H9 (cell line): Measurements from ENCODE around the gene SORD. TPM values are rescaled to one million over a fixed set of nuclear protein-coding genes. Genes with fewer than 3 reads are reported as not detected.
"Not testable (repeated sequence)": the region's sequence is repeated elsewhere in the genome, so short reads cannot be mapped to it uniquely, and the experiment has no call there.

ENCODE experiments used
- DNase-seq: peaks from one replicate; pipeline ENCODE4 v3.0.0-alpha.2; 2017
- H2AFZ ChIP-seq: one replicate; pipeline ENCODE4 v1.6.1; 2013; ENCODE audit warnings: mild to moderate bottlenecking, low read length, control low read depth, moderate library complexity
- H2AK5ac ChIP-seq: 2 replicates; pipeline ENCODE4 v1.6.1; 2013; ENCODE audit warnings: low read length, control low read depth, mixed read lengths; ENCODE audit not compliant: insufficient read length
- H2BK120ac ChIP-seq: one replicate; pipeline ENCODE4 v1.6.1; 2013; ENCODE audit warnings: low read depth, mild to moderate bottlenecking, low read length, control low read depth, inconsistent platforms; ENCODE audit not compliant: poor library complexity, severe bottlenecking
- H2BK12ac ChIP-seq: 2 replicates; pipeline ENCODE4 v1.6.1; 2013; ENCODE audit warnings: low read length, control low read depth, mixed read lengths, low read depth; ENCODE audit not compliant: insufficient read length
- H2BK15ac ChIP-seq: 2 replicates; pipeline ENCODE4 v1.6.1; 2013; ENCODE audit warnings: low read depth, low read length, control low read depth
- H2BK20ac ChIP-seq: one replicate; pipeline ENCODE4 v1.6.1; 2013; ENCODE audit warnings: low read depth, mild to moderate bottlenecking, low read length, control low read depth, inconsistent platforms; ENCODE audit not compliant: poor library complexity, severe bottlenecking
- H2BK5ac ChIP-seq: 2 replicates; pipeline ENCODE4 v1.6.1; 2013; ENCODE audit warnings: low read length, control low read depth, mixed read lengths; ENCODE audit not compliant: insufficient read length
- H3K14ac ChIP-seq: 2 replicates; pipeline ENCODE4 v1.6.1; 2013; ENCODE audit warnings: low read length, control low read depth; ENCODE audit not compliant: insufficient read depth
- H3K18ac ChIP-seq: 2 replicates; pipeline ENCODE4 v1.6.1; 2013; ENCODE audit warnings: low read depth, mild to moderate bottlenecking, mixed read lengths, low read length, control low read depth; ENCODE audit not compliant: insufficient read length
- H3K23ac ChIP-seq: 2 replicates; pipeline ENCODE4 v1.6.1; 2013; ENCODE audit warnings: low read length, control low read depth, mixed read lengths, low read depth; ENCODE audit not compliant: insufficient read length
- H3K23me2 ChIP-seq: 2 replicates; pipeline ENCODE4 v1.6.1; 2013; ENCODE audit warnings: low read depth, mild to moderate bottlenecking, mixed read lengths, low read length, control low read depth; ENCODE audit not compliant: insufficient read length, poor library complexity, severe bottlenecking
- H3K27ac ChIP-seq: 2 replicates; pipeline ENCODE4 v1.5.1; 2013; ENCODE audit warnings: low read length, control low read depth, mixed read lengths, low read depth; ENCODE audit not compliant: insufficient read length
- H3K27me3 ChIP-seq: 2 replicates; pipeline ENCODE4 v1.6.1; 2013; ENCODE audit warnings: low read length, control low read depth, inconsistent platforms; ENCODE audit not compliant: insufficient read depth
- H3K4ac ChIP-seq: 2 replicates; pipeline ENCODE4 v1.6.1; 2013; ENCODE audit warnings: low read depth, mild to moderate bottlenecking, control low read depth, inconsistent platforms, low read length, moderate library complexity
- H3K4me1 ChIP-seq: 2 replicates; pipeline ENCODE4 v1.6.1; 2013; ENCODE audit warnings: low read length, control low read depth, inconsistent platforms; ENCODE audit not compliant: insufficient read depth
- H3K4me2 ChIP-seq: 2 replicates; pipeline ENCODE4 v1.6.1; 2013; ENCODE audit warnings: low read length, control low read depth, mixed read lengths; ENCODE audit not compliant: insufficient read length, insufficient read depth
- H3K56ac ChIP-seq: 2 replicates; pipeline ENCODE4 v1.6.1; 2013; ENCODE audit warnings: low read depth, mild to moderate bottlenecking, mixed read lengths, low read length, control low read depth; ENCODE audit not compliant: insufficient read length
- H3K79me1 ChIP-seq: 2 replicates; pipeline ENCODE4 v1.6.1; 2013; ENCODE audit warnings: low read depth, mild to moderate bottlenecking, moderate library complexity, low read length, control low read depth, inconsistent platforms; ENCODE audit not compliant: insufficient read depth, poor library complexity, severe bottlenecking
- H3K79me2 ChIP-seq: 2 replicates; pipeline ENCODE4 v1.6.1; 2013; ENCODE audit warnings: low read length, control low read depth, inconsistent platforms; ENCODE audit not compliant: insufficient read depth
- H3K9ac ChIP-seq: 2 replicates; pipeline ENCODE4 v1.6.1; 2013; ENCODE audit warnings: low read length, control low read depth, mixed read lengths; ENCODE audit not compliant: insufficient read length; ENCODE audit errors: extremely low read depth
- H3K9me3 ChIP-seq: one replicate; pipeline ENCODE4 v1.6.1; 2013; ENCODE audit warnings: low read depth, low read length, inconsistent platforms; ENCODE audit not compliant: control insufficient read depth
- H3T11ph ChIP-seq: one replicate; pipeline ENCODE4 v1.6.1; 2013; ENCODE audit warnings: mild to moderate bottlenecking, low read length, control low read depth, inconsistent platforms
- H4K20me1 ChIP-seq: one replicate; pipeline ENCODE4 v1.6.1; 2013; ENCODE audit not compliant: control insufficient read depth, insufficient read length, insufficient read depth
- H4K5ac ChIP-seq: 2 replicates; pipeline ENCODE4 v1.6.1; 2013; ENCODE audit warnings: low read depth, mild to moderate bottlenecking, mixed read lengths, low read length, control low read depth; ENCODE audit not compliant: insufficient read length
- H4K8ac ChIP-seq: replicated peaks from 2 replicates; pipeline ENCODE4 v1.6.1; 2013; ENCODE audit warnings: low read length, control low read depth, mixed read lengths, low read depth; ENCODE audit not compliant: insufficient read length
- H4K91ac ChIP-seq: 2 replicates; pipeline ENCODE4 v1.6.1; 2013; ENCODE audit warnings: low read depth, mild to moderate bottlenecking, moderate library complexity, mixed read lengths, low read length, control low read depth; ENCODE audit not compliant: insufficient read length
- H3K27ac Mint-ChIP-seq, 3 experiments: 2 replicates in 2 of 3; 3 replicates in 1 of 3; pipeline ENCODE4 v1.8.0; 2020 to 2021; ENCODE audit warnings: mixed read lengths in 3 of 3, mild to moderate bottlenecking in 1 of 3, moderate library complexity in 1 of 3
- H3K27me3 Mint-ChIP-seq: 2 replicates; pipeline ENCODE4 v1.8.0; 2021; ENCODE audit warnings: low read depth, mild to moderate bottlenecking, moderate library complexity, mixed read lengths
- H3K36me3 Mint-ChIP-seq, 3 experiments: 2 replicates in 2 of 3; 3 replicates in 1 of 3; pipeline ENCODE4 v1.8.0; 2020 to 2021; ENCODE audit warnings: low read depth in 3 of 3, mixed read lengths in 3 of 3; ENCODE audit not compliant: insufficient read depth in 1 of 3
- H3K4me1 Mint-ChIP-seq, 2 experiments: 2 replicates each; pipeline ENCODE4 v1.8.0; 2020; ENCODE audit warnings: mixed read lengths in 2 of 2
- H3K4me3 Mint-ChIP-seq, 2 experiments: 2 replicates in 1 of 2; 3 replicates in 1 of 2; pipeline ENCODE4 v1.8.0; 2020 to 2021; ENCODE audit warnings: mild to moderate bottlenecking in 2 of 2, mixed read lengths in 2 of 2, moderate library complexity in 1 of 2
- H3K9me3 Mint-ChIP-seq, 2 experiments: 2 replicates in 1 of 2; 3 replicates in 1 of 2; pipeline ENCODE4 v1.8.0; 2020; ENCODE audit warnings: mild to moderate bottlenecking in 2 of 2, mixed read lengths in 2 of 2, moderate library complexity in 1 of 2
- whole genome bisulfite sequencing: extraction: QIAGEN DNeasy Blood & Tissue Kit; methylation state at CpG from one replicate; pipeline ENCODE4 v1.1.7; 2013; ENCODE audit warnings: missing lambda C conversion rate, low lambda C conversion rate, mixed read lengths; ENCODE audit not compliant: insufficient read length; ENCODE audit errors: extremely low coverage; 5-methylcytosine and 5-hydroxymethylcytosine counted together
- total RNA-seq: library from RNA; stranded (reverse); gene quantifications from 2 replicates; pipeline ENCODE4 v1.2.1, GENCODE V29; 2021

The SORD gene
- total RNA-seq, 1 experiment from 2014 or later = 35.2 TPM

DNA sequence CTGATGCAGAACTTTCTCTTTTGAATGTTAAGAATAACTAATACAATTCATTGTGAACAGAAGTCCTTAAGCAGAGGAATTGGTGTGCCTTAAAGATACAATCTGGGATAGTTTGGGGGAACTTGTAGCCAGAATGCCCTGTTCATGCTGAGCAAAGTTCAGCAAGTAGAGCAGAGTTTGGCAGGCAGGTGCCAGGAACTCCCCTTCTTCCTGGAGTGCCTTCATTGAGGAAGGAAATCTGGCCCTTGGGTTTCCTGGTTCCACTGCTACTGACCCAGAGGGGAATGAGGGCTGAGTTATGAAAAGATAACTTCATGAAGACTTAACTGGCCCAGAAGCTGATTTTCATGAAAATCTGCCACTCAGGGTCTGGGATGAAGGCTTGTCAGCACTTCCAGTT is 50.6 kb downstream of the SORD start:
- not testable (repeated sequence) for H3K14ac ChIP-seq, H2BK20ac ChIP-seq, H3K9ac ChIP-seq, H3K4me3 Mint-ChIP-seq, H3K23me2 ChIP-seq, H2AK5ac ChIP-seq, H4K91ac ChIP-seq, H3K79me2 ChIP-seq, H3K4me1 Mint-ChIP-seq, H3T11ph ChIP-seq, H3K27ac ChIP-seq, H4K5ac ChIP-seq, H2BK12ac ChIP-seq, H3K4ac ChIP-seq, H4K8ac ChIP-seq, H3K4me1 ChIP-seq, H2BK15ac ChIP-seq, H3K23ac ChIP-seq, H3K9me3 ChIP-seq, H2BK5ac ChIP-seq, H3K27me3 Mint-ChIP-seq, H2BK120ac ChIP-seq, H3K4me2 ChIP-seq, H3K56ac ChIP-seq, H4K20me1 ChIP-seq, H3K18ac ChIP-seq, H3K9me3 Mint-ChIP-seq, DNase-seq, H3K27ac Mint-ChIP-seq, H3K27me3 ChIP-seq, H2AFZ ChIP-seq, H3K79me1 ChIP-seq
- H3K36me3 Mint-ChIP-seq = peaks cover 8 to 17% (median 12%) of the 10 kb centered on the region in 3 experiments; a peak in 6 of 7 replicates

- H3K4me2 ChIP-seq, H3K27me3 Mint-ChIP-seq, H2BK15ac ChIP-seq, H3K4me3 Mint-ChIP-seq, H3T11ph ChIP-seq, DNase-seq, H3K79me1 ChIP-seq, H4K8ac ChIP-seq, H3K9ac ChIP-seq, H3K9me3 ChIP-seq, H3K27me3 ChIP-seq, H3K14ac ChIP-seq, H2BK12ac ChIP-seq, H2BK5ac ChIP-seq, H3K27ac Mint-ChIP-seq, H3K27ac ChIP-seq, H3K56ac ChIP-seq, H2BK20ac ChIP-seq, H3K23me2 ChIP-seq, H2AFZ ChIP-seq, H2BK120ac ChIP-seq, H3K23ac ChIP-seq, H3K4me1 ChIP-seq, H2AK5ac ChIP-seq, H3K79me2 ChIP-seq, H3K9me3 Mint-ChIP-seq, H4K5ac ChIP-seq, H4K20me1 ChIP-seq, H3K4ac ChIP-seq, H3K18ac ChIP-seq, H4K91ac ChIP-seq, H3K4me1 Mint-ChIP-seq, H3K36me3 Mint-ChIP-seq: not testable (repeated sequence)
- no CpG with 5 or more reads among the region's 9 CpGs for WGBS
Measured at GRCh38 chr15:45075440-45076320, 52.7 kb downstream of the SORD start.
